Stimulated activated CD8-positive, alpha-beta memory T cell treated with anti-CD3 and anti-CD28 coated beads, Interleukin-15, amount 100 ng/mL, for 48 hours (primary cell): ENCODE data around the gene PRKCE.
A peak's percentile ranks its signal among the peaks of the same experiment; 100 is the strongest.

Experiments used
- DNase-seq, 2 donors: peaks; one replicate each; pipeline ENCODE4 v3.0.0-alpha.2; 2020; ENCODE audit warnings: low read depth in 2 of 2

PRKCE gene

DNA sequence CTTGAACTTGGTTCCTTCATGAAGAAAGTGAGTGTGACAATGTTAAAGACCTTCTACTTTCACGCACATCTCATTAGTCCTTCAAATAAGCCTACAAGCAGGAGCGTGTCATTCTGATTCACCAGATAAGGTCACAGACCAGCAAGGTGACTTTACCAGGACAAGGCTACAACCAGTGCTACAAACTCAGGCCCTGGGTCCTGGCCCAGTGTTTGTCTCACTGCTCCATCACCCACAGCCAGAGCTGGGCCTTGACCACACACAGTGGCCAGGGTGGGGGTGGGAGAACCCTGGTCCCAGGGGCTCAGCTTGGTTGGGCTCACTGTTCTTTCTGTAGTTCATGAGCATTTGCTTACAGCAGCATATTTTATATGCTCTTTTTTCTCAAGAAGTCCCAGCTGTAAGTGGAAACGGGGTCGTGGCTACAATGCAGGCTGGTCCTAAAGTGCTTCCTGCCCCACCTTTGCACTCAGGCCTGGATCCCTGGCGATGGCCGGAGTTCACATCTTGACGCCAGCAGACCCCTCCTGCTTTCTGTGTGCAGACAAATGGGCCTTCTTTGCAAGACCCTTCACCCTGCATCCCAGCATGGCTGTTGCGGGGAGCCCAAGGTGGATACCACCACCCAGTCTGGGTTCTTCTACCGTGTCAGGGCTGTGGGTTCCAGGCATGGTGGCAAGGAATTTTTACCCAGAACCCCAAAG, 492.1 kb downstream of the PRKCE start:
- DNase-seq: no peak

GRCh38 chr2:46144133-46144800, 492.8 kb downstream of the PRKCE start:
- peak; percentile 4 to 41 for DNase-seq

GRCh38 chr2:46145017-46145416, 493.5 kb downstream of the PRKCE start:
- no peak for DNase-seq

GRCh38 chr2:46145840-46146239, 494.4 kb downstream of the PRKCE start:
- no peak for DNase-seq

GRCh38 chr2:46146866-46147502, 495.5 kb downstream of the PRKCE start:
- no peak for DNase-seq

GRCh38 chr2:46147626-46148368, 496.3 kb downstream of the PRKCE start:
- DNase-seq: no peak

GRCh38 chr2:46148369-46148736, 496.9 kb downstream of the PRKCE start:
- no peak for DNase-seq

DNA sequence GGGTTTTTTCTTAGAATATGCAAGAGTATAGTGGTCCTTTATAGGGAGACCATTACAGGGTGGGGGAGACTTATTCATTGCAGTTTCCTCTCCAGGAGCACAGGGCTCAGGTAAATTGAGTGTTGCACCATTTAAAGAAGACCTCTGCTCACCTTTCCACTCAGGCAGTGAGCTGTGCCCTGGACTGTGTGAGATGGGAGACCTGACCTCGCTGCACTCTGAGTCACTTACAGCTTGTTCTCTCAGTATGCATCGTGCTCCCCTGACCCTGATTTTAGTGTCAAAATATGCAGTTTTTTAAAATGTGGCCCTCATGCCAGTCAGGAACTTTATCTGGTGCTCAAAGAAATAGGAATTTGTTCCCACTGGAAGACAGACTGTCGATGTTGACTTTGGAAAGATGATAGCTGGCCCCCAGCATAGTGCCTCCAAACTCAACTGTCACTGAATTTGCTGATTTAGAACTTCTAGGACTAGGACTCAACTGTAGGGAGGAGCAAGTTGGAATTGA, 499.0 kb downstream of the PRKCE start:
- no peak for DNase-seq

DNA sequence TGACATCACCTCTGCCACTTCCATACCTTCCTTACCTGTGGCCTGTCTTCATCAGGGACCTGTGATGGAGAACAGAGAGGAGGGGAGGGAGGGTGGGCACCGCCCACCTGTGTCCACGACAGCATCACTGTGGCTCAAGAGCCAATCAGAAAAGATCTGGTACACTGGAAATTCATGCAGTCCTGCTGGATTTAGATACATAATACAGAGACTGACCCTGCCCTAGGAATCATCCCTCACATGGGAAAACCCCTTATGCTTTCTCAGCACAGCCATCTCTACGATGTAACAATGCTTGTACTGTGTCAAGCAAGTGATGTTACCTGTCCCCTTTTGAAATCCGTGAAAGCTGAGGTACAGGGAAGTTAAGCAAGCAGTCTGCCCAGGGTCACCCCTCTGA, 500.1 kb downstream of the PRKCE start:
- no peak for DNase-seq

DNA sequence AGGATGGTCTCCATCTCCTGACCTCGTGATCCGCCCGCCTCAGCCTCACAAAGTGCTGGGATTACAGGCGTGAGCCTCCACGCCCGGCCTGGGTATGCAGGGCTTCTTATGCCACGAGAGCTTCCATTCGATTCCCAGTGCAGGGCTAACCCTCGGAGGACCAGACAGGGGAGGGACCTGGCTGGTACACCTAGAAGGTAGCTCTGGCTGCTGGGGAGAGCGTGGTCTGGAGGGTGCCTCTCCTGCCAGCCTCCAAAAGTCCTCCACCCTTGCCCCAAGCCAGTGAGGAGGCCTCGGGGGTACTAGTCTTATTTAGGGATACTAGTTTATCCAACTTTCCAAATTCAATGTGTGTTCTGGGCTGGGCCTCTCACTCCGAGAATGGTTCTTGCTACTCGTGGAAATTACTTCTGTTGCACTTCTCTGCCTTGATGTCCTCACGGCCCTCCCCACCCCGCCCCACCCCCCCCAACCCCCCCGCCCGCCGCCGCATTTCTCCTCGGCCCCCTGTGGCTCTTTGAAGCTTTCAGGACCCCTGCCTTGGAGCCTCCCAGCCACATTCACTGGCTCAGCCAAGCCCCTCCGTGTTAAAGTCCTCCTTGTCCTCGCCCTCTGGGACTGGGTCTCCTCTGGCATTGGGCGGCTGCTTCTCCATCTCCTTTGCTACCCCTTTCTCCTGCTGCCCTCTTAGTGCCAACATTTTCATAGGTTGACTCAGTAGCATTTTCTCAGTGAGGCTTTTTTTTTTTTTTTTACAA, 502.7 kb downstream of the PRKCE start:
- no peak for DNase-seq

GRCh38 chr2:46157072-46157965, 505.8 kb downstream of the PRKCE start:
- DNase-seq: no peak

GRCh38 chr2:46157966-46158310, 506.5 kb downstream of the PRKCE start:
- DNase-seq: no peak

- no peak for DNase-seq
These were observed 507.2 kb downstream of the PRKCE start for GRCh38 chr2:46158661-46159060.

DNA sequence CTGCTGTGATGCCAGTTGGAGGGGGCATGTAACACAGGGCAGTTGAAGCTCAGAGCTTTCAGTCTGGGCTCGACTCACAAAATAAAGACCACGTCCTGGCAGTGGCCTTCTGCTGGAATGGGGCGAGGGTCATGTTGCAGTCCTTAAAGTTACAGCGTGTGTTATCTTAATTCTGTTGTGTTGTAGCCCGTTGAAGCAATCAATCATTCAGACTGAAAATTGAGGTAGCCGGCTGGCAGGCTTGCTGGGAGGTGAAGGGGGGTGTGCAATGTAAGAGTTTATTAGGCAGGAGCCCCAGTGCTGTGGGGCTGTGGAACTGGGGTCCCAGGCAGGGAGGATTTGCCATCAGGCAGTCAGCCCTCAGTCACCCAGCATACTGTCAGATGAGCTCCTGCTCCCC, 508.9 kb downstream of the PRKCE start:
- no peak for DNase-seq

GRCh38 chr2:46161315-46161714, 509.8 kb downstream of the PRKCE start:
- DNase-seq: no peak

DNA sequence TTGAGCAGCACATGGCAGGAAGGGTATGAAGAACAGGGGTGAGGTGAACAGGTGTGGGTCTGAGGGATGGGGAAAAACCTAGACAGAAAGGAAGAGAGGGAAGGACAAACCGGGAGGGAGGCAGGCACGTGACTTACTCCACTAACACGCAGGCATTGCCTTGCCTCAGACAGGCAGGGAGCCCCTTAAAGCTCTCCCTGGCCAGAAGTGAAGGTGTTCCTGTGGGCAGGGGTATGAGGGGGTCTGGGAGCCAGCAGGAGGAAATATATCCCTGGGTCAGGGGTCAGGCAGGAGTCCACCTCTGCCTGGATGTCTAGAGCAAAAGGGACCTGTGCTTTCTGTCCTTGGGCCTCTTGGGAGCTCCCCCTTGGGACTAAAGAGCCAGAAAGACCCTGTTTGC, 510.4 kb downstream of the PRKCE start:
- DNase-seq: no peak

DNA sequence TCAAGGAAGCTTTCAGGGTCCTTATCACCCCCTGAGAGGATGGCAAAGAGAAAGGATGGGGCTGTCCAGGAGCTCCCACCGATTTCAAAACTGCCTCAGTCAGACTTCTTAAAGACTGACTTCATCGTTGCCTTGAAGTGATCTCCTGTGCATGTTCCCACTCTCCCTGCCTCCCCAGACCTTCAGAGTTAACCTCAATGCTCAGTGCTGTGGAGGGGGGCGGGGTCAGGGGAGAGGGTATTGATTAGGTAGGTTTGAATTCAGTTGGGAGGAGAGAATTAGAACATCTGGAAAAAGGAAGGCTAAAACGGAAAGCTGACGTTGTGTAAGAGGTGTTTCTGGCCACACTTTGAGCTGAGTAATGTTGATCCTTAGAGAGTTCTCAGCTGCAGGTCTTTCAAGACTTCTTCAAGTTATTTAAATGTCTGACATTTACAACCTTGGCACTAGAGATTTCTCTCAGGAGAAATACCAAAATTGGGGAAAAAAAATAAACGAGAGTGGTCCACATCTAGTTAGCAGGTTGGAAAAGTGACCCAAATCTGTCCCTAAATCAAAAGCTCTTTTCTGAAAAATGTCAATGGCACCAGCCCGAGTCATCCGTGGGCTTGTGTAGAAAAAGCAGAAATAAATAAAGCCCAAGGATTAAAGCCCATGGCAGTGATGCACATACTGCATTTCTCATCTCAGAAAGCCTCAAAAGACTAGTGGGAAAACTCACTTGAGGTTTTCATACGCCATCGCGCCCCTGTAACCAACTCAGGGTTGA, 511.0 kb downstream of the PRKCE start:
- DNase-seq: no peak

- no peak for DNase-seq
These were observed 511.6 kb downstream of the PRKCE start for GRCh38 chr2:46163098-46163430.

GRCh38 chr2:46163804-46164528, 512.5 kb downstream of the PRKCE start:
- DNase-seq: no peak
